PC-9 (cell line): Measurements from ENCODE around the gene SRP68. TPM values are rescaled to one million over a fixed set of nuclear protein-coding genes. Genes with fewer than 3 reads are reported as not detected.

Experiments used
- BruUV-seq: library from RNA; stranded (reverse); fragments of 400-500 nt; replicated peaks from 2 replicates; lab custom pipeline; 2021; lab: Mats Ljungman, UMichigan
- CTCF ChIA-PET: fragments of 300-600 bp; sonication (Branson Sonifier 250); formaldehyde crosslinking; loops from one replicate; lab custom pipeline; 2022; ENCODE audit warnings: antibody characterized with exemption; lab: Charles Lee
- POLR2A ChIA-PET: fragments of 300-600 bp; sonication (Branson Sonifier 250); formaldehyde crosslinking; loops from one replicate; lab custom pipeline; 2022; ENCODE audit warnings: antibody characterized with exemption; ENCODE audit not compliant: unreplicated experiment; lab: Charles Lee
- DNase-seq, 2 experiments: peaks; one replicate each; pipeline versions ENCODE4 v3.0.0 to v3.0.0-alpha.2; 2015 to 2022; ENCODE audit warnings: mixed read lengths in 1 of 2
- H2AFZ ChIP-seq: fragments of 200-600 bp; sonication (generic); 2 replicates; pipeline ENCODE4 v1.8.1; 2017; ENCODE audit warnings: antibody characterized with exemption
- H3F3A ChIP-seq: fragments of 200-600 bp; sonication (generic); 2 replicates; pipeline ENCODE4 v1.8.1; 2017; ENCODE audit warnings: antibody characterized with exemption, mild to moderate bottlenecking, low read depth; ENCODE audit not compliant: insufficient read depth
- H3K27ac ChIP-seq: fragments of 200-600 bp; sonication (generic); 2 replicates; pipeline ENCODE4 v1.6.1; 2016; ENCODE audit warnings: mixed run types
- H3K27me3 ChIP-seq: fragments of 200-600 bp; sonication (generic); 2 replicates; pipeline ENCODE4 v1.6.1; 2016; ENCODE audit warnings: low read depth, mixed run types; ENCODE audit not compliant: insufficient read depth
- H3K36me3 ChIP-seq: fragments of 200-600 bp; sonication (generic); 2 replicates; pipeline ENCODE4 v1.6.1; 2016; ENCODE audit warnings: low read depth, mixed run types
- H3K4me1 ChIP-seq: fragments of 200-600 bp; sonication (generic); replicated peaks from 2 replicates; pipeline ENCODE4 v1.6.1; 2016; ENCODE audit warnings: mixed run types; ENCODE audit not compliant: insufficient read depth
- H3K4me2 ChIP-seq: fragments of 200-600 bp; sonication (generic); 2 replicates; pipeline ENCODE4 v1.6.1; 2017; ENCODE audit warnings: mixed run types
- H3K4me3 ChIP-seq: fragments of 200-600 bp; sonication (generic); 2 replicates; pipeline ENCODE4 v1.6.1; 2016; ENCODE audit warnings: mixed run types
- H3K79me2 ChIP-seq: fragments of 200-600 bp; sonication (generic); 2 replicates; pipeline ENCODE4 v1.6.1; 2017; ENCODE audit warnings: low read depth, mixed run types
- H3K9me2 ChIP-seq: fragments of 200-600 bp; sonication (generic); 2 replicates; pipeline ENCODE4 v1.8.1; 2017; ENCODE audit warnings: mild to moderate bottlenecking; ENCODE audit not compliant: insufficient read depth
- H3K9me3 ChIP-seq: fragments of 200-600 bp; sonication (generic); 2 replicates; pipeline ENCODE4 v1.8.1; 2016; ENCODE audit warnings: low read depth; ENCODE audit not compliant: insufficient read depth
- H4K20me1 ChIP-seq: fragments of 200-600 bp; sonication (generic); 2 replicates; pipeline ENCODE4 v1.8.1; 2017; ENCODE audit not compliant: insufficient read depth
- EZH2 ChIP-seq: fragments of 200-600 bp; sonication (generic); IDR thresholded peaks from 2 replicates; pipeline ENCODE4 v1.8.0; 2017; ENCODE audit warnings: antibody characterized with exemption, low read depth
- intact Hi-C: fragments of 100-400 bp; cut with micrococcal nuclease; formaldehyde crosslinking; loops from one replicate; pipeline ENCODE4 v1.10.0; 2022; ENCODE audit not compliant: unreplicated experiment
- total RNA-seq: library from RNA; stranded (reverse); gene quantifications from 2 replicates; pipeline ENCODE4 v1.2.3, GENCODE V29; 2021
- TF ChIP-seq, protein P1 (sequence below): fragments of 200-600 bp; sonication (generic); conservative IDR thresholded peaks from 2 replicates; pipeline ENCODE4 v1.6.1; 2017; ENCODE audit warnings: mixed run types, antibody characterized with exemption, mild to moderate bottlenecking, moderate library complexity

Gene SRP68
- total RNA-seq, 1 experiment from 2014 or later: 91.7 TPM

GRCh38 chr17:76077584-76078110 lies 5.3 kb upstream of the SRP68 start:
- no TSS peak for BruUV-seq
- H3K36me3 ChIP-seq: no peaks in the 10 kb centered on the region
- H3K9me3 ChIP-seq: no peaks in the 10 kb centered on the region
- no peaks in the 10 kb centered on the region for H3F3A ChIP-seq
- 0 out of 2 replicates have a peak, but pooled peaks cover 3% of the 10 kb centered on the region for H3K79me2 ChIP-seq
- no peak for TF ChIP-seq EZH2
- TF ChIP-seq, protein P1, sequence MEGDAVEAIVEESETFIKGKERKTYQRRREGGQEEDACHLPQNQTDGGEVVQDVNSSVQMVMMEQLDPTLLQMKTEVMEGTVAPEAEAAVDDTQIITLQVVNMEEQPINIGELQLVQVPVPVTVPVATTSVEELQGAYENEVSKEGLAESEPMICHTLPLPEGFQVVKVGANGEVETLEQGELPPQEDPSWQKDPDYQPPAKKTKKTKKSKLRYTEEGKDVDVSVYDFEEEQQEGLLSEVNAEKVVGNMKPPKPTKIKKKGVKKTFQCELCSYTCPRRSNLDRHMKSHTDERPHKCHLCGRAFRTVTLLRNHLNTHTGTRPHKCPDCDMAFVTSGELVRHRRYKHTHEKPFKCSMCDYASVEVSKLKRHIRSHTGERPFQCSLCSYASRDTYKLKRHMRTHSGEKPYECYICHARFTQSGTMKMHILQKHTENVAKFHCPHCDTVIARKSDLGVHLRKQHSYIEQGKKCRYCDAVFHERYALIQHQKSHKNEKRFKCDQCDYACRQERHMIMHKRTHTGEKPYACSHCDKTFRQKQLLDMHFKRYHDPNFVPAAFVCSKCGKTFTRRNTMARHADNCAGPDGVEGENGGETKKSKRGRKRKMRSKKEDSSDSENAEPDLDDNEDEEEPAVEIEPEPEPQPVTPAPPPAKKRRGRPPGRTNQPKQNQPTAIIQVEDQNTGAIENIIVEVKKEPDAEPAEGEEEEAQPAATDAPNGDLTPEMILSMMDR: no peak
- no peak overlapping the region for H3K4me3 ChIP-seq
- H3K4me2 ChIP-seq: no peak overlapping the region
- H2AFZ ChIP-seq: no peak overlapping the region
- no peak overlapping the region for H3K27ac ChIP-seq
- CTCF ChIA-PET: interaction anchor here (0.6 kb wide), 1 partner anchor 48 kb away, joined by 4 read pairs; no protein-coding TSS in a partner anchor
- POLR2A ChIA-PET: interaction anchor here (0.7 kb wide), 1 partner anchor 198 kb away, joined by 4 read pairs; no protein-coding TSS in a partner anchor
- intact Hi-C loops: no loop called here
- no peaks in the 10 kb centered on the region for H3K9me2 ChIP-seq
- no peaks in the 10 kb centered on the region for H3K4me1 ChIP-seq
- DNase-seq: no peak
- no peaks in the 10 kb centered on the region for H4K20me1 ChIP-seq
- no peaks in the 10 kb centered on the region; the same call in 1 of the 2 replicates for H3K27me3 ChIP-seq

- Histone ChIP-seq H4K20me1 (no peaks in the 10 kb centered on the region), H3K4me3 (no peak overlapping the region), H2AFZ (no peak overlapping the region), H3K27me3 (no peaks in the 10 kb centered on the region; the same call in 1 of the 2 replicates), H3K36me3 (no peaks in the 10 kb centered on the region), H3K9me2 (no peaks in the 10 kb centered on the region), H3K9me3 (no peaks in the 10 kb centered on the region), H3K79me2 (peaks cover 7% of the 10 kb centered on the region), H3F3A (no peaks in the 10 kb centered on the region), H3K27ac (no peak overlapping the region), H3K4me2 (no peak overlapping the region), H3K4me1 (no peaks in the 10 kb centered on the region)
- ChIA-PET CTCF (no interaction called here), POLR2A (interaction anchor here (0.7 kb wide), 1 partner anchor 199 kb away, joined by 4 read pairs; no protein-coding TSS in a partner anchor)
- intact Hi-C loops: no loop called here
- no TSS peak for BruUV-seq
- TF ChIP-seq, protein P1: no peak
- no peak for DNase-seq
These were observed 4.7 kb upstream of the SRP68 start for GRCh38 chr17:76076765-76077583.

GRCh38 chr17:76076146-76076764 lies 3.9 kb upstream of the SRP68 start:
- Histone ChIP-seq H3K4me2 (no peak overlapping the region), H3K9me3 (no peaks in the 10 kb centered on the region), H4K20me1 (peaks cover 5% of the 10 kb centered on the region; the same call in 1 of the 2 replicates), H3K79me2 (peaks cover 14% of the 10 kb centered on the region), H3K27ac (no peak overlapping the region), H2AFZ (no peak overlapping the region), H3F3A (no peaks in the 10 kb centered on the region), H3K4me1 (0 out of 2 replicates have a peak, but pooled peaks cover under 1% of the 10 kb centered on the region), H3K36me3 (no peaks in the 10 kb centered on the region), H3K4me3 (no peak overlapping the region), H3K9me2 (no peaks in the 10 kb centered on the region), H3K27me3 (no peaks in the 10 kb centered on the region; the same call in 1 of the 2 replicates)
- no peak for DNase-seq
- no TSS peak for BruUV-seq
- intact Hi-C loops: no loop called here
- no peak for TF ChIP-seq EZH2
- ChIA-PET POLR2A (no interaction called here), CTCF (no interaction called here)
